Nephron (organoid): ENCODE data around the gene ALX4.

Source experiments
- H3K27ac Mint-ChIP-seq, 3 experiments: 2 replicates each; pipeline ENCODE4 v1.8.0; 2020; ENCODE audit warnings: mixed read lengths in 3 of 3, mild to moderate bottlenecking in 2 of 3, moderate library complexity in 1 of 3
- H3K27me3 Mint-ChIP-seq: 2 replicates; pipeline ENCODE4 v1.8.0; 2021; ENCODE audit warnings: low read depth, mild to moderate bottlenecking, moderate library complexity, mixed read lengths
- H3K36me3 Mint-ChIP-seq: 2 replicates; pipeline ENCODE4 v1.8.0; 2020; ENCODE audit warnings: low read depth, mixed read lengths
- H3K4me1 Mint-ChIP-seq: 2 replicates; pipeline ENCODE4 v1.8.0; 2020; ENCODE audit warnings: mixed read lengths
- H3K4me3 Mint-ChIP-seq, 3 experiments: 2 replicates each; pipeline ENCODE4 v1.8.0; 2020; ENCODE audit warnings: mild to moderate bottlenecking in 3 of 3, mixed read lengths in 3 of 3, moderate library complexity in 2 of 3
- H3K9me3 Mint-ChIP-seq: 2 replicates; pipeline ENCODE4 v1.8.0; 2020; ENCODE audit warnings: mixed read lengths
- CTCF ChIP-seq, 3 experiments: fragments of 200-600 bp; sonication (generic); IDR thresholded peaks; one replicate each; pipeline ENCODE4 v1.5.0; 2021; ENCODE audit warnings: antibody characterized with exemption in 3 of 3; ENCODE audit not compliant: unreplicated experiment in 3 of 3

ALX4 gene

GRCh38 chr11:44351898-44352498 is 42.1 kb upstream of the ALX4 start:
- Mint-ChIP-seq H3K9me3 (no peaks in the 10 kb centered on the region), H3K4me1 (peaks cover 3% of the 10 kb centered on the region), H3K27ac (peak overlapping the region in 1 of 3 experiments; percentile 27), H3K36me3 (no peaks in the 10 kb centered on the region), H3K27me3 (peaks cover 17% of the 10 kb centered on the region), H3K4me3 (no peak overlapping the region)
- TF ChIP-seq CTCF (IDR thresholded peaks at IDR 0.05; ENCODE audit: unreplicated experiment in 3 of 3) = no peak

- Mint-ChIP-seq H3K27ac (no peak overlapping the region), H3K4me1 (peaks cover 6% of the 10 kb centered on the region), H3K4me3 (no peak overlapping the region), H3K27me3 (peaks cover 25% of the 10 kb centered on the region), H3K9me3 (no peaks in the 10 kb centered on the region), H3K36me3 (no peaks in the 10 kb centered on the region)
- no peak for TF ChIP-seq CTCF (IDR thresholded peaks at IDR 0.05; ENCODE audit: unreplicated experiment in 3 of 3)
These were observed 41.2 kb upstream of the ALX4 start for GRCh38 chr11:44351006-44351660.

GRCh38 chr11:44349328-44349727 is 39.4 kb upstream of the ALX4 start:
- Mint-ChIP-seq H3K4me3 (no peak overlapping the region), H3K36me3 (no peaks in the 10 kb centered on the region), H3K4me1 (peaks cover 6% of the 10 kb centered on the region), H3K27me3 (peaks cover 35% of the 10 kb centered on the region), H3K9me3 (no peaks in the 10 kb centered on the region), H3K27ac (peak overlapping the region in 1 of 3 experiments; percentile 14)
- no peak for TF ChIP-seq CTCF (IDR thresholded peaks at IDR 0.05; ENCODE audit: unreplicated experiment in 3 of 3)

- Mint-ChIP-seq H3K9me3 (no peaks in the 10 kb centered on the region), H3K36me3 (no peaks in the 10 kb centered on the region), H3K4me1 (peaks cover 6% of the 10 kb centered on the region), H3K27ac (no peak overlapping the region), H3K27me3 (peaks cover 39% of the 10 kb centered on the region), H3K4me3 (no peak overlapping the region)
- no peak for TF ChIP-seq CTCF (IDR thresholded peaks at IDR 0.05; ENCODE audit: unreplicated experiment in 3 of 3)
These were observed 38.8 kb upstream of the ALX4 start for GRCh38 chr11:44348721-44349120.

GRCh38 chr11:44348114-44348513 is 38.2 kb upstream of the ALX4 start:
- no peaks in the 10 kb centered on the region for H3K9me3 Mint-ChIP-seq
- H3K4me1 Mint-ChIP-seq = peaks cover 6% of the 10 kb centered on the region
- no peak for TF ChIP-seq CTCF (IDR thresholded peaks at IDR 0.05; ENCODE audit: unreplicated experiment in 3 of 3)
- H3K27ac Mint-ChIP-seq = peak overlapping the region in 1 of 3 experiments; percentile 38
- H3K36me3 Mint-ChIP-seq = no peaks in the 10 kb centered on the region
- peaks cover 43% of the 10 kb centered on the region for H3K27me3 Mint-ChIP-seq
- no peak overlapping the region for H3K4me3 Mint-ChIP-seq

- Mint-ChIP-seq H3K27ac (no peak overlapping the region), H3K36me3 (no peaks in the 10 kb centered on the region), H3K4me1 (peaks cover 6% of the 10 kb centered on the region), H3K27me3 (peaks cover 47% of the 10 kb centered on the region), H3K4me3 (no peak overlapping the region), H3K9me3 (no peaks in the 10 kb centered on the region)
- no peak for TF ChIP-seq CTCF (IDR thresholded peaks at IDR 0.05; ENCODE audit: unreplicated experiment in 3 of 3)
These were observed 37.6 kb upstream of the ALX4 start for GRCh38 chr11:44347538-44347937.
